ENCODE measurements around the gene FGF1. TPM values are rescaled to one million over a fixed set of nuclear protein-coding genes. Genes with fewer than 3 reads are reported as not detected.

FGF1 gene
- total and polyA plus RNA-seq, 2 of the 4 experiments (the other 2 are of a cell fraction): 7.6 to 7.7 TPM

GRCh38 chr5:142678529-142678928 is 7.4 kb downstream of the FGF1 start:
- no peaks in the 10 kb centered on the region for H3K9me3 ChIP-seq (ENCODE audit: control insufficient read depth, insufficient read depth, low read length)
- BruUV-seq (replicated peaks): no TSS peak
- H2AK5ac ChIP-seq (ENCODE audit: low read depth, low read length): no peak overlapping the region
- no peak overlapping the region for H3K4ac ChIP-seq (ENCODE audit: low read depth, low read length)
- dilution Hi-C loops (cut with HindIII; ENCODE audit: low sequenced_read_pairs, unreplicated experiment) (no loop called here), intact Hi-C loops (cut with micrococcal nuclease) (no loop called here), in situ Hi-C loops (cut with MboI; ENCODE audit: low sequenced_read_pairs) (no loop called here)
- DNase-seq: no peak
- no peak for TF ChIP-seq RFX5 (IDR thresholded peaks at IDR 0.05; ENCODE audit: low read depth, low read length)
- TF ChIP-seq, protein P1, sequence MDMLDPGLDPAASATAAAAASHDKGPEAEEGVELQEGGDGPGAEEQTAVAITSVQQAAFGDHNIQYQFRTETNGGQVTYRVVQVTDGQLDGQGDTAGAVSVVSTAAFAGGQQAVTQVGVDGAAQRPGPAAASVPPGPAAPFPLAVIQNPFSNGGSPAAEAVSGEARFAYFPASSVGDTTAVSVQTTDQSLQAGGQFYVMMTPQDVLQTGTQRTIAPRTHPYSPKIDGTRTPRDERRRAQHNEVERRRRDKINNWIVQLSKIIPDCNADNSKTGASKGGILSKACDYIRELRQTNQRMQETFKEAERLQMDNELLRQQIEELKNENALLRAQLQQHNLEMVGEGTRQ (IDR thresholded peaks at IDR 0.05; ENCODE audit: low read depth, low read length): no peak
- TF ChIP-seq RCOR1 (IDR thresholded peaks at IDR 0.05; ENCODE audit: insufficient replicate concordance, low read length): no peak
- no peak for TF ChIP-seq CEBPB (IDR thresholded peaks at IDR 0.05; ENCODE audit: low read depth, low read length)
- no peak for TF ChIP-seq MAZ (IDR thresholded peaks at IDR 0.05; ENCODE audit: borderline replicate concordance, low read depth, low read length)
- no peak overlapping the region for H2BK120ac ChIP-seq (ENCODE audit: low read depth, low read length)
- H4K91ac ChIP-seq (ENCODE audit: insufficient read depth, low read depth, low read length): no peak overlapping the region
- no peak overlapping the region for H4K5ac ChIP-seq (ENCODE audit: low read depth, low read length)
- 67% methylated on average over 1 of the region's 4 CpGs; no CpG with 5 or more reads in 1 of the 2 experiments for WGBS, 2 experiments (ENCODE audit: extremely low coverage in 2 of 2, insufficient read length in 1 of 2)
- no peak overlapping the region for H3K27ac ChIP-seq (ENCODE audit: insufficient read depth, low read length)
- no peak overlapping the region for H3K4me3 ChIP-seq (ENCODE audit: insufficient read depth, low read depth, low read length)
- no peaks in the 10 kb centered on the region for H3K27me3 ChIP-seq (ENCODE audit: control insufficient read depth, insufficient read depth, low read length)
- H3K36me3 ChIP-seq (ENCODE audit: control insufficient read depth, insufficient read depth, low read length): no peaks in the 10 kb centered on the region
- no peak overlapping the region for H2BK15ac ChIP-seq (ENCODE audit: low read depth, low read length)
- H3K18ac ChIP-seq (ENCODE audit: low read depth, low read length): no peak overlapping the region
- no peak overlapping the region for H3K4me2 ChIP-seq (ENCODE audit: low read depth, low read length)
- H3K23ac ChIP-seq (ENCODE audit: low read depth, low read length): no peak overlapping the region
- no peaks in the 10 kb centered on the region for H3K79me1 ChIP-seq (ENCODE audit: low read depth in 1 of 2, low read length in 2 of 2)
- H2AK9ac ChIP-seq (replicated peaks; ENCODE audit: low read depth, low read length, poor library complexity): no peak overlapping the region
- H2AFZ ChIP-seq (replicated peaks; ENCODE audit: low read length, poor library complexity): no peak overlapping the region
- ATAC-seq (ENCODE audit: low read depth): no peak
- H2BK20ac ChIP-seq (ENCODE audit: low read depth, low read length): no peak overlapping the region
- H4K8ac ChIP-seq (ENCODE audit: low read depth in 2 of 2, low read length in 2 of 2): no peak overlapping the region
- no peaks in the 10 kb centered on the region for H4K20me1 ChIP-seq (ENCODE audit: insufficient read depth, low read length)
- H3K14ac ChIP-seq (replicated peaks; ENCODE audit: low read depth, low read length): no peak overlapping the region
- peaks cover 7% of the 10 kb centered on the region for H3K4me1 ChIP-seq (ENCODE audit: control insufficient read depth, insufficient read depth, low read length)
- no peak overlapping the region for H3K56ac ChIP-seq (ENCODE audit: extremely low read depth, insufficient read depth, low read length)
- POLR2A ChIA-PET (ENCODE audit: unreplicated experiment): no interaction called here
- peaks cover 9% of the 10 kb centered on the region for H3K9me1 ChIP-seq (ENCODE audit: insufficient read depth, low read length)
- CTCF ChIA-PET: no interaction called here
- no peak overlapping the region for H3K9ac ChIP-seq (ENCODE audit: low read depth, low read length)
- no peak overlapping the region for H2BK5ac ChIP-seq (ENCODE audit: low read depth, low read length, poor library complexity, severe bottlenecking)
